Choroid plexus epithelial cell (primary cell): ENCODE measurements around the gene FAM83B.

ENCODE experiments used
- DNase-seq: peaks from one replicate; pipeline ENCODE4 v3.0.0-alpha.2; 2010; ENCODE audit warnings: low read depth
- H3K4me3 ChIP-seq: 2 replicates; pipeline ENCODE4 v1.5.1; 2011; ENCODE audit warnings: low read depth, mild to moderate bottlenecking, control low read depth, low read length, moderate library complexity
- TF ChIP-seq, protein P1 (sequence below): conservative IDR thresholded peaks from 2 replicates; pipeline ENCODE4 v1.5.1; 2011; ENCODE audit warnings: low read depth, mild to moderate bottlenecking, control low read depth, inconsistent platforms, low read length, moderate library complexity

FAM83B gene

DNA sequence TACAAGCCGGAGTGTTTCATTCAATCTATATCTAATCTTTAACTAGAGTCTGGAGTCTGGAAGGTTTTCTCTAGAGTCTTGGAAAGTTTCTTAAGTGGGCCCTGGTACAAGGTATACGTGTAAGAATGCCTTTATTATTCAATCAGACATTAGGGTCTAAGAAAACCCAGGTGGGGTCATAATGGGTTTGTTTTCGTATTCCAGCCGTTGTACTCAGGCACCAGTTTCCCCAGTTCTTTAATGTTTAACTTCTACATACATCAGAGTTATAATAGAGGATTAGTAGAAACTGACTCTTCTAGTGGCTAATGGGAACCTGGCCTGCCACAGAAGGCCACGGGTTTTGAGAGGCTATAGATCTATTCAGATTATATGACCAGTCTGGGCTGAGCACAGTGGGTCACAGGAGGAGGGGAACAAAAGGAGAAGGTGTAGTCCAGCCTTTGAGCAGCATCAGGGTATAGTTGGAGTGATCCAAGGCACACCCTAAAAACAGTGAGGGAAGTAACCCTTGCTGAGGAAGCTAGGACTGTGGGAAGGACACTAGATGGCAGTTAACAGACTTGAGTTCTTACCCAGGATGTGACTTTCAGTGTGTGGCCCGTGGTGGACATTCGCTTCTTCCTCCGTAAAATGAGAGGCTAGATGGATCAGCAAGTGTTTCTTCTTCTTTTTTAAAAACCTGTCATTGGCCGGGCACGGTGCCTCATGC, 15.5 kb downstream of the FAM83B start:
- TF ChIP-seq, protein P1, sequence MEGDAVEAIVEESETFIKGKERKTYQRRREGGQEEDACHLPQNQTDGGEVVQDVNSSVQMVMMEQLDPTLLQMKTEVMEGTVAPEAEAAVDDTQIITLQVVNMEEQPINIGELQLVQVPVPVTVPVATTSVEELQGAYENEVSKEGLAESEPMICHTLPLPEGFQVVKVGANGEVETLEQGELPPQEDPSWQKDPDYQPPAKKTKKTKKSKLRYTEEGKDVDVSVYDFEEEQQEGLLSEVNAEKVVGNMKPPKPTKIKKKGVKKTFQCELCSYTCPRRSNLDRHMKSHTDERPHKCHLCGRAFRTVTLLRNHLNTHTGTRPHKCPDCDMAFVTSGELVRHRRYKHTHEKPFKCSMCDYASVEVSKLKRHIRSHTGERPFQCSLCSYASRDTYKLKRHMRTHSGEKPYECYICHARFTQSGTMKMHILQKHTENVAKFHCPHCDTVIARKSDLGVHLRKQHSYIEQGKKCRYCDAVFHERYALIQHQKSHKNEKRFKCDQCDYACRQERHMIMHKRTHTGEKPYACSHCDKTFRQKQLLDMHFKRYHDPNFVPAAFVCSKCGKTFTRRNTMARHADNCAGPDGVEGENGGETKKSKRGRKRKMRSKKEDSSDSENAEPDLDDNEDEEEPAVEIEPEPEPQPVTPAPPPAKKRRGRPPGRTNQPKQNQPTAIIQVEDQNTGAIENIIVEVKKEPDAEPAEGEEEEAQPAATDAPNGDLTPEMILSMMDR: no peak
- no peak for DNase-seq
- no peak overlapping the region for H3K4me3 ChIP-seq

DNA sequence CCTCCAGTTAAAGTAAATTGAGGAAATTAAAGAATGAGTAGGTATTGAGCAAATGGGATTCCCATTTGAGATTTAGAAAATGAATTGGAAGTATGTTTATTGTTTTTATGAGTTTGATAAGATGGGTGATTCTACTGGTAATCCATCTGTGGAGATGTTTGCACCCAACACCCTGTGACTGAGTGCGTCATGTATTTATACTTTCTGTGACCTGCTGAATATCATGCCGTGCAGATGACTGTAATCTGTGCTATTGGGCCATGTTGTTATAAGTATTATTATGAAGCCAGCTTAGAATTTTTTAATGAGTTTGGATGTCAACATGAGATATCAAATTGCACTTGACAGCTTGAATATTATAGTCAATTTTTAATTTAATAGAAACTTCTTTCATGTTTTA, 17.7 kb downstream of the FAM83B start:
- TF ChIP-seq, protein P1: no peak
- DNase-seq: peak; percentile 50
- H3K4me3 ChIP-seq: no peak overlapping the region

DNA sequence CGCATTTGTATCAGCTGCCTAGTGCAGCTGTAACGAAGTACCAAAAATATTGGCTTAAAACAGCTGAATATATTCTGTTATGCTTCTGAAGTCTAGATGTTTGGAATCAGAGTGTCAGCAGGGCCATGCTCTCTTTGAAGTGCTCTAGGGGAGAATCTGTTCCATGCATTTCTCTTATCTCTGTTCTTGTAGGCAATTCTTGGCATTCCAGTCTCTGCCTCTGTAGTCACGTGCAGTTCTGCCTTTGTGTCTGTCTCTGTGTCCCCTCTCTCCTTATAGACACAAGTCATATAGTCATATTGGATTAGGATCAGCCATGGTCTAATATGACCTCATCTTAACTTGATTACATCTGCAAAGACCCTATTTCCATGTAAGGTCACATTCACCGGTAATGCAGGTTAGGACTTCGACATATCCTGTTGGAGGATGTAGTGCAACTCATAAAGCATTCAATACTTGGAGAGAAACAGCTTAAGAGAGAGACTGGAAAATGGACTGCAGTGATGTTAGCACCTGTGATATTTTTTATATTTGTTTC, 18.6 kb downstream of the FAM83B start:
- no peak for DNase-seq
- TF ChIP-seq, protein P1: no peak
- no peak overlapping the region for H3K4me3 ChIP-seq

DNA sequence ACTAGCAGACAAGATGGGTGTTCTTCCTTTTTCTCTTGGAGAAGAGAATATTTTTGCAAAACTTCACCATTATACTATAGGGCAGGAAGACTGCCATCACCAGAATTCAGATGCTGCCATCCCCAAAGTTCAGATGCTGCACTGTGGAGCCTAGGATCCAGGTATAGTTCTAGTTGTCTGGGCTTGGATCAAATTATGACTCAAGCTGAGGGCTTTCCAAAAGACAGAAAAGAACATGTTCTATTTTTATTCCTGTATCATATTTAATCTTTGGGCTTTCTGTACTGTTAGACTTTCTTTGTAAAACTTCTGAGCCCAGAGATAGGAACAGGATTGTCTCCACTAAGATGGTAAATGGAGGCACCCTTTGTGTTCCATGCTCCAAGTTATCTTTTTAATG, 22.0 kb downstream of the FAM83B start:
- DNase-seq: no peak
- no peak overlapping the region for H3K4me3 ChIP-seq
- TF ChIP-seq, protein P1: no peak

DNA sequence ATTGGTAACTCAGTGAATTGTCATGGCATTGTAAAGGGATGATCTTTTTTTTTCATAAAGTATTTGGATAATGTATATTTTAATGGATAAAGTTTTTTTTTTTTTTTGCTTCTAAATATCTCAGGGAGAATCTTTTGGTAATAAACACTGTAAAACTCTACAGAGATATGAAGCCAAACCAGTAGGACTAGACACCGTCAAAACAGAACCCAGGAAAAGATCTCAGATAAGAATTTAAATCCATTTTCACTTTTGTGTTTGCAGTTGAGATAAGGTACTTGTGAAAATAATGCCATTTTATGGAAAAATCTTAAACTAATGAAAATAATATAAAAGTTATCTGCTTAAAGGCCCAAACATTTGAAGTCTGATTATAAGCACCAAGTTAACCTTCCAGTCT, 27.0 kb downstream of the FAM83B start:
- TF ChIP-seq, protein P1: no peak
- H3K4me3 ChIP-seq: no peak overlapping the region
- DNase-seq: no peak

DNA sequence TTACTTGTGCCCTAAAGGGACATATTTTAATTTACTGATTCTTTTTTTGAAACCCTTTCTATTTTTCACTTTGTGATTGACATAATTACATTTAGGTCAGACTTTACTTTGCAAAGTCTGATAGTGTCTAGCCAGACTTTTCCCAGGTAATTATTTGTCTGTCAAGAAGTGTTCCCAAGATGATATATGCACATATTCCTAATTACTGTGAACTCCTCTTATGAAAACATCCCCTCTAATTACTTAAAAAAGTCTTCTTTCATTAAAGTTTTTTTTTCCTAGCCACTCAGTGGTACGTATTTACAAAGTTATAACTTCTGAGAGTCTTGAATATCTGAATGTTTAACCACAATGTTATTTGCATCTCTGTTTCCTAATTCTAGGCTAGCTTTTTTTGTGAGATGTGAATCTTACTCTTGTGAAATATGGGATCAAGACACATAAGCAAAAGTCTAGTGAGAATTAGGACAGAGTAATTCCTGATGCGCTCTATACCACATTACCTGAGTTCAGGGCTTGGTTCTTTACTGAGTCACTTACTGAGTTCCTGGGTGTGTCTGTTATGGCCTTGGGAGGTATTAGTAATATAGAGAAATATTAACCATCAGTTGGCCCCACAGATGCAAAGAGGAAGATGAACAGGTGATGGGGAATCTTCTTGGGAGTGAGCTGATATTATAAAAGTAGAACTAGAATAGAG, 27.9 kb downstream of the FAM83B start:
- no peak for DNase-seq
- TF ChIP-seq, protein P1: no peak
- H3K4me3 ChIP-seq: no peak overlapping the region
